Liver (tissue), 9 donors: ENCODE measurements around the gene USP37. TPM values are rescaled to one million over a fixed set of nuclear protein-coding genes. Genes with fewer than 3 reads are reported as not detected.

Source experiments
- DNase-seq: peaks from one replicate; pipeline ENCODE4 v3.0.0-alpha.2; 2017; ENCODE audit warnings: low spot score
- H3K27ac ChIP-seq, 2 donors: one replicate each; pipeline ENCODE4 v1.7.0; 2013; ENCODE audit warnings: inconsistent platforms in 2 of 2, low read length in 2 of 2, control low read depth in 1 of 2, low read depth in 1 of 2, mild to moderate bottlenecking in 1 of 2
- H3K27me3 ChIP-seq, 4 donors: one replicate each; pipeline versions ENCODE4 v1.6.1 to v1.7.0; 2013; ENCODE audit warnings: low read length in 3 of 4, inconsistent platforms in 1 of 4, mild to moderate bottlenecking in 1 of 4, moderate library complexity in 1 of 4; ENCODE audit not compliant: control insufficient read depth in 4 of 4, insufficient read depth in 4 of 4
- H3K36me3 ChIP-seq, 4 donors: one replicate each; pipeline versions ENCODE4 v1.6.1 to v1.7.0; 2013; ENCODE audit warnings: low read length in 3 of 4, mild to moderate bottlenecking in 3 of 4, low read depth in 1 of 4, moderate library complexity in 1 of 4; ENCODE audit not compliant: control insufficient read depth in 4 of 4, insufficient read depth in 3 of 4
- H3K4me1 ChIP-seq, 4 donors: one replicate each; pipeline versions ENCODE4 v1.6.1 to v1.7.0; 2013; ENCODE audit warnings: low read length in 3 of 4, mild to moderate bottlenecking in 3 of 4, moderate library complexity in 1 of 4; ENCODE audit not compliant: control insufficient read depth in 4 of 4, insufficient read depth in 4 of 4
- H3K4me3 ChIP-seq, 3 donors: one replicate each; pipeline versions ENCODE4 v1.6.1 to v1.7.0; 2013; ENCODE audit warnings: low read length in 3 of 3, control low read depth in 1 of 3, low read depth in 1 of 3, mild to moderate bottlenecking in 1 of 3
- H3K9ac ChIP-seq, 2 donors: one replicate each; pipeline ENCODE4 v1.7.0; 2013; ENCODE audit warnings: low read length in 2 of 2, mild to moderate bottlenecking in 2 of 2, moderate library complexity in 2 of 2, control low read depth in 1 of 2, low read depth in 1 of 2
- H3K9me3 ChIP-seq, 4 donors: one replicate each; pipeline versions ENCODE4 v1.6.1 to v1.7.0; 2013; ENCODE audit warnings: low read length in 3 of 4; ENCODE audit not compliant: control insufficient read depth in 4 of 4
- ATF3 ChIP-seq: IDR thresholded peaks from 2 replicates; pipeline ENCODE4 v1.6.1; 2016; ENCODE audit warnings: antibody characterized with exemption
- CTCF ChIP-seq: fragments of 150-350 bp; IDR thresholded peaks from 2 replicates; pipeline ENCODE4 v1.5.1; 2017; ENCODE audit warnings: improper control_type of control experiment, low read depth, low read length; ENCODE audit not compliant: missing input control
- EGR1 ChIP-seq, 2 donors: IDR thresholded peaks; 2 replicates each; pipeline ENCODE4 v1.6.1; 2016 to 2018; ENCODE audit warnings: antibody characterized with exemption in 2 of 2, low read depth in 2 of 2
- FOXA1 ChIP-seq: IDR thresholded peaks from 2 replicates; pipeline ENCODE4 v1.6.1; 2016; ENCODE audit warnings: antibody characterized with exemption
- FOXA2 ChIP-seq: IDR thresholded peaks from 2 replicates; pipeline ENCODE4 v1.6.1; 2016; ENCODE audit warnings: antibody characterized with exemption
- HNF4G ChIP-seq: IDR thresholded peaks from 2 replicates; pipeline ENCODE4 v1.6.1; 2016; ENCODE audit warnings: antibody characterized with exemption
- JUND ChIP-seq, 2 donors: IDR thresholded peaks; 2 replicates each; pipeline ENCODE4 v1.6.1; 2016; ENCODE audit warnings: antibody characterized with exemption in 2 of 2
- MAX ChIP-seq: IDR thresholded peaks from 2 replicates; pipeline ENCODE4 v1.6.1; 2016; ENCODE audit warnings: antibody characterized with exemption
- NR2F2 ChIP-seq: IDR thresholded peaks from 2 replicates; pipeline ENCODE4 v1.6.1; 2016; ENCODE audit warnings: antibody characterized with exemption
- RXRA ChIP-seq, 2 donors: IDR thresholded peaks; 2 replicates each; pipeline ENCODE4 v1.6.1; 2017 to 2018; ENCODE audit warnings: antibody characterized with exemption in 2 of 2, mild to moderate bottlenecking in 1 of 2
- SP1 ChIP-seq: IDR thresholded peaks from 2 replicates; pipeline ENCODE4 v1.6.1; 2018; ENCODE audit warnings: antibody characterized with exemption, mild to moderate bottlenecking
- TAF1 ChIP-seq: conservative IDR thresholded peaks from 2 replicates; pipeline ENCODE4 v1.6.1; 2016; ENCODE audit warnings: antibody characterized with exemption, mild to moderate bottlenecking
- YY1 ChIP-seq: IDR thresholded peaks from 2 replicates; pipeline ENCODE4 v1.6.1; 2016; ENCODE audit warnings: antibody characterized with exemption, mild to moderate bottlenecking
- WGBS: extraction: QIAGEN DNeasy Blood & Tissue Kit; methylation state at CpG from one replicate; pipeline ENCODE4 v1.1.7; 2013; 5-methylcytosine and 5-hydroxymethylcytosine counted together
- polyA plus RNA-seq, 2 donors: library from polyadenylated mRNA; stranded (reverse) in 1 of 2; unstranded in 1 of 2; fragments of 200-250 nt in 1 of 2; fragments of >200 nt in 1 of 2; fragmentation: Nextera tagmentation in 1 of 2; extraction: Ambion mirVana in 1 of 2; gene quantifications; one replicate each; pipeline versions ENCODE4 v1.2.1 to v1.2.3, GENCODE V29; 2013 to 2015
- total RNA-seq, 2 donors: library from RNA; depleted of rRNA; stranded (reverse); fragments of >200 nt; gene quantifications; one replicate each; pipeline ENCODE4 v1.2.3, GENCODE V29; 2014
- TF ChIP-seq, protein P1 (sequence below): IDR thresholded peaks from 2 replicates; pipeline ENCODE4 v1.6.1; 2016; ENCODE audit warnings: antibody characterized with exemption, mild to moderate bottlenecking
- TF ChIP-seq, protein P2 (sequence below): IDR thresholded peaks from 2 replicates; pipeline ENCODE4 v1.6.1; 2016; ENCODE audit warnings: antibody characterized with exemption
- donor health status: healthy.
- donor health status: healthy.
- donor health status: healthy.
- donor health status: healthy.
- donor health status: healthy.

USP37 gene
- total and polyA plus RNA-seq, 4 donors = 1.4 to 10.9 (median 4.7) TPM

- Histone ChIP-seq H3K36me3 (peaks cover 9 to 46% (median 22%) of the 10 kb centered on the region in 4 donors), H3K4me3 (no peak overlapping the region), H3K9me3 (no peaks in the 10 kb centered on the region), H3K27ac (no peak overlapping the region), H3K27me3 (no peaks in the 10 kb centered on the region), H3K4me1 (no peaks in the 10 kb centered on the region), H3K9ac (no peak overlapping the region)
- no peak for DNase-seq
- TF ChIP-seq JUND (IDR thresholded peaks at IDR 0.05) (no peak), YY1 (no peak), FOXA1 (no peak)
- WGBS = 45% methylated on average over 3 of the region's 3 CpGs
Measured at GRCh38 chr2:218476676-218477075, 91.5 kb downstream of the USP37 start.

DNA sequence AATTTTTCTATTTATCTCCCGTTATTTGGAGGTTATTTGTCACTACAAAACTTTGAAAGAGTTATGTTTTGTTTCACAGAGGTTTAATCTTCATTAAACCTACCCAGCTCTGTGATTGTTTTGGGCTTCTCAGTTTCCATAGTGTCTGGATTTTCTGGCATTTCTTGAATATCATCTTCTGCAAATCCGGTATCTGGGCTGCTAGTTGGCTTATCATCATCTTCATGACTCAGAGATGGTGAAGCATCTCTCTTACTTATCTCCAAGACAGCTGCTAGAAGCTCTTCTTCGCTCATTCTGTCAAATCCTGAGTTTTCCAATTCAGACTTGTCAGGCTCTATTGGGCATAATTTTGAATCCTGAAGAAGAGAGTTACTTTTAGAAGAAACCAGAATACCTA lies 93.6 kb downstream of the USP37 start:
- TF ChIP-seq SP1 (no peak), YY1 (no peak), RXRA (IDR thresholded peaks at IDR 0.05) (no peak), FOXA2 (no peak), NR2F2 (no peak)
- TF ChIP-seq, protein P1, sequence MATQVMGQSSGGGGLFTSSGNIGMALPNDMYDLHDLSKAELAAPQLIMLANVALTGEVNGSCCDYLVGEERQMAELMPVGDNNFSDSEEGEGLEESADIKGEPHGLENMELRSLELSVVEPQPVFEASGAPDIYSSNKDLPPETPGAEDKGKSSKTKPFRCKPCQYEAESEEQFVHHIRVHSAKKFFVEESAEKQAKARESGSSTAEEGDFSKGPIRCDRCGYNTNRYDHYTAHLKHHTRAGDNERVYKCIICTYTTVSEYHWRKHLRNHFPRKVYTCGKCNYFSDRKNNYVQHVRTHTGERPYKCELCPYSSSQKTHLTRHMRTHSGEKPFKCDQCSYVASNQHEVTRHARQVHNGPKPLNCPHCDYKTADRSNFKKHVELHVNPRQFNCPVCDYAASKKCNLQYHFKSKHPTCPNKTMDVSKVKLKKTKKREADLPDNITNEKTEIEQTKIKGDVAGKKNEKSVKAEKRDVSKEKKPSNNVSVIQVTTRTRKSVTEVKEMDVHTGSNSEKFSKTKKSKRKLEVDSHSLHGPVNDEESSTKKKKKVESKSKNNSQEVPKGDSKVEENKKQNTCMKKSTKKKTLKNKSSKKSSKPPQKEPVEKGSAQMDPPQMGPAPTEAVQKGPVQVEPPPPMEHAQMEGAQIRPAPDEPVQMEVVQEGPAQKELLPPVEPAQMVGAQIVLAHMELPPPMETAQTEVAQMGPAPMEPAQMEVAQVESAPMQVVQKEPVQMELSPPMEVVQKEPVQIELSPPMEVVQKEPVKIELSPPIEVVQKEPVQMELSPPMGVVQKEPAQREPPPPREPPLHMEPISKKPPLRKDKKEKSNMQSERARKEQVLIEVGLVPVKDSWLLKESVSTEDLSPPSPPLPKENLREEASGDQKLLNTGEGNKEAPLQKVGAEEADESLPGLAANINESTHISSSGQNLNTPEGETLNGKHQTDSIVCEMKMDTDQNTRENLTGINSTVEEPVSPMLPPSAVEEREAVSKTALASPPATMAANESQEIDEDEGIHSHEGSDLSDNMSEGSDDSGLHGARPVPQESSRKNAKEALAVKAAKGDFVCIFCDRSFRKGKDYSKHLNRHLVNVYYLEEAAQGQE = no peak
- Histone ChIP-seq H3K4me1 (no peaks in the 10 kb centered on the region), H3K36me3 (peaks cover 7 to 36% (median 13%) of the 10 kb centered on the region in 4 donors), H3K9me3 (no peaks in the 10 kb centered on the region), H3K9ac (no peak overlapping the region), H3K4me3 (no peak overlapping the region), H3K27ac (no peak overlapping the region), H3K27me3 (no peaks in the 10 kb centered on the region)
- no peak for DNase-seq
- 87% methylated on average over 3 of the region's 3 CpGs for WGBS

DNA sequence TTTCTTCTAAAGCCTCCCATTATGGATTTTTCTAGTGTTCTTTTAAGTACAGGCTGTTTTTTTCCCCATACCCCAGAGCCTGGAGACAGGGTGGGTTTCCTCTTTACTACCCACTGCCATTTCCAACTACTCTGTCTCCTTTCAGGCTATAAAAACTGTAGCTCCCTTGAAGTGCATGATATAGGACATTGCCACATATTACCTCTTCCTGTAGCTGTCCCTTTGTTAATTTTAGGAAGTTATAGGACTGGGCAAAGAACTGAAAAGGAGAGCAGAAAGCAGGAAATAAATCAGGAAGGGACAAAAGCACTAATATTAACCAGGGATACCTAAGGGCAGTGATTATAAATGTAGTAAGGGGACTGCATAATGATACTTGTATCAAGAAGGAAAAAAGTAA lies 95.2 kb downstream of the USP37 start:
- Histone ChIP-seq H3K27me3 (no peaks in the 10 kb centered on the region), H3K36me3 (peaks cover 7 to 28% (median 9%) of the 10 kb centered on the region in 4 donors), H3K27ac (no peak overlapping the region), H3K4me1 (no peaks in the 10 kb centered on the region), H3K9ac (no peak overlapping the region), H3K4me3 (no peak overlapping the region), H3K9me3 (no peaks in the 10 kb centered on the region)
- no peak for DNase-seq
- no peak for TF ChIP-seq FOXA1
- TF ChIP-seq MAX = no peak
- no peak for TF ChIP-seq CTCF
- TF ChIP-seq FOXA2 = no peak
- no peak for TF ChIP-seq TAF1
- TF ChIP-seq, protein P1 = no peak
- TF ChIP-seq RXRA (IDR thresholded peaks at IDR 0.05) = no peak
- TF ChIP-seq, protein P2, sequence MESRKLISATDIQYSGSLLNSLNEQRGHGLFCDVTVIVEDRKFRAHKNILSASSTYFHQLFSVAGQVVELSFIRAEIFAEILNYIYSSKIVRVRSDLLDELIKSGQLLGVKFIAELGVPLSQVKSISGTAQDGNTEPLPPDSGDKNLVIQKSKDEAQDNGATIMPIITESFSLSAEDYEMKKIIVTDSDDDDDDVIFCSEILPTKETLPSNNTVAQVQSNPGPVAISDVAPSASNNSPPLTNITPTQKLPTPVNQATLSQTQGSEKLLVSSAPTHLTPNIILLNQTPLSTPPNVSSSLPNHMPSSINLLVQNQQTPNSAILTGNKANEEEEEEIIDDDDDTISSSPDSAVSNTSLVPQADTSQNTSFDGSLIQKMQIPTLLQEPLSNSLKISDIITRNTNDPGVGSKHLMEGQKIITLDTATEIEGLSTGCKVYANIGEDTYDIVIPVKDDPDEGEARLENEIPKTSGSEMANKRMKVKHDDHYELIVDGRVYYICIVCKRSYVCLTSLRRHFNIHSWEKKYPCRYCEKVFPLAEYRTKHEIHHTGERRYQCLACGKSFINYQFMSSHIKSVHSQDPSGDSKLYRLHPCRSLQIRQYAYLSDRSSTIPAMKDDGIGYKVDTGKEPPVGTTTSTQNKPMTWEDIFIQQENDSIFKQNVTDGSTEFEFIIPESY = no peak
- TF ChIP-seq EGR1 (IDR thresholded peaks at IDR 0.05; ENCODE audit: low read depth in 2 of 2) = no peak
- TF ChIP-seq ATF3 = no peak
- no peak for TF ChIP-seq HNF4G
- no peak for TF ChIP-seq SP1
- TF ChIP-seq NR2F2 = no peak
- no peak for TF ChIP-seq YY1
